Bronchial epithelial cell (primary cell): ENCODE results near the gene POU2AF3. TPM values are rescaled to one million over a fixed set of nuclear protein-coding genes. Genes with fewer than 3 reads are reported as not detected.

Experiments used
- DNase-seq: peaks from one replicate; pipeline ENCODE4 v3.0.0-alpha.2; 2010; ENCODE audit warnings: low read depth
- FAIRE-seq: peaks from 2 replicates; lab custom pipeline; 2011; peaks lifted over from hg19 to GRCh38; lab: Jason Lieb, UNC
- H3K27me3 ChIP-seq: 2 replicates; pipeline ENCODE4 v1.5.1; 2011; ENCODE audit warnings: low read length; ENCODE audit not compliant: control insufficient read depth, insufficient read depth
- H3K36me3 ChIP-seq: 2 replicates; pipeline ENCODE4 v1.5.1; 2011; ENCODE audit warnings: low read length; ENCODE audit not compliant: control insufficient read depth, insufficient read depth
- H3K4me3 ChIP-seq: 2 replicates; pipeline ENCODE4 v1.5.1; 2011; ENCODE audit warnings: mild to moderate bottlenecking, low read depth, low read length, control low read depth
- CTCF ChIP-seq: IDR thresholded peaks from 2 replicates; pipeline ENCODE4 v1.5.1; 2011; ENCODE audit warnings: mild to moderate bottlenecking, moderate library complexity, low read length, control low read depth, inconsistent platforms; ENCODE audit not compliant: insufficient read depth, severe bottlenecking
- total RNA-seq: library from RNA; depleted of rRNA; stranded (reverse); fragments of >200 nt; gene quantifications from 2 replicates; pipeline ENCODE4 v1.2.1, GENCODE V29; 2014

Gene POU2AF3
- total RNA-seq, 1 donor from 2014 or later, result not detected

GRCh38 chr11:111353776-111354600, 55.6 kb downstream of the POU2AF3 start:
- H3K36me3 ChIP-seq, result no peaks in the 10 kb centered on the region
- DNase-seq (no peak), FAIRE-seq (no peak)
- H3K4me3 ChIP-seq, result no peak overlapping the region
- no peaks in the 10 kb centered on the region for H3K27me3 ChIP-seq
- TF ChIP-seq CTCF, result no peak

- H3K27me3 ChIP-seq, result no peaks in the 10 kb centered on the region
- DNase-seq (no peak), FAIRE-seq (no peak)
- no peaks in the 10 kb centered on the region for H3K36me3 ChIP-seq
- TF ChIP-seq CTCF, result no peak
- no peak overlapping the region for H3K4me3 ChIP-seq
Measured at GRCh38 chr11:111354601-111354891, 56.2 kb downstream of the POU2AF3 start.

DNA sequence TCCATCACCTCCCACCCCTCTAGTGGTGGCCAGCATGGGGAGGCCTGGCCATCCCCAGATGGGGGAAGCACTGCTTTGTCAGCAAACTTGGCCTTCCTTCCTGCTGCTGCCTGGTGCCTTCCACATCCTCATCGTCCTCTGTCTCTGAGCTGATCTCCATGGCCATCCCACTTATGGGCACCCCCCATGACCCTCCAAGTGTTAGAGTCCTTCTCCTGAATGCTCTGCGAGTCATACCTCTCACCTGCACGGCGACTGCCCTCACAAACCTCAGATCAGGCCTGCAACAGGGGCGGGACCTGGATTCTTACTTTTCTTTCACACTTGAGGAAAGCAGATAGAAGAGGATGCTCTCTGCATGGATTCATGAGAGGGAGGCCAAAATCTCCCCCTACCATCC, 56.8 kb downstream of the POU2AF3 start:
- no peak for TF ChIP-seq CTCF
- H3K27me3 ChIP-seq, result no peaks in the 10 kb centered on the region
- no peaks in the 10 kb centered on the region for H3K36me3 ChIP-seq
- no peak for FAIRE-seq
- DNase-seq, result no peak
- H3K4me3 ChIP-seq, result no peak overlapping the region

DNA sequence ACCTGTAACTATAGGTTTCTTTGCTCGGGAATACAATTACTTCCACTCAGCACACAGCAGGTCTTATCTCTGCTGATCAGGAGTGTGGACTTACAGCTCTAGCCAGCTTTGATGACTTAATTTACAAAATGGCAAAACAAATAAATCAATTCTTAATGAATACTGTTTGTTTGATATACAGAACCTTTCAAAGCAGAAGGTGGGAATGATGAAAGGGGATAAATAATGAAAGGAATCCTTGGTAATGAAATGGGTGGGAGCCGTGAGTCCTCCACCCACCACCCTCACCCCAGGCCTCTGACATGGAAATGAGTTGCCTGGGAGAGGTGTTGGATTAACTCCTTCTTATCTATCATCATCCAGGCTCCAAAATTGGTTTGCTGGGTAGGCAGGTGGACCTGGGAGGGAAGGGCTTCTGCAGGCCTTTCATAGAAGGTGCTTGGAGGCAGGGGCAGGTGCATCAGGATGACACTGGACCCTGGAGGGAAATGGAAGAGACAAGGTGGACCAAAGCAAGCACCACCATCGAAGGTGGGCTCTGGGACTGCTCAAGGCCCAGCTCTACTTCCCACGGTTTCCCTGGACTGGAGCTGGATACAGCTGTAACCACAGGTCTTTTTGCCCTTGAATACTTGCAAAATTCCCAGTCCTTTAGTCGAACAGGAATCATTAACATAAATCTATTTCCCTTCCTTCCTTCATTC, 57.8 kb downstream of the POU2AF3 start:
- DNase-seq (no peak), FAIRE-seq (no peak)
- no peak overlapping the region for H3K4me3 ChIP-seq
- H3K36me3 ChIP-seq, result no peaks in the 10 kb centered on the region
- TF ChIP-seq CTCF, result no peak
- no peaks in the 10 kb centered on the region for H3K27me3 ChIP-seq

- DNase-seq (no peak), FAIRE-seq (no peak)
- Histone ChIP-seq H3K4me3 (no peak overlapping the region), H3K27me3 (no peaks in the 10 kb centered on the region), H3K36me3 (no peaks in the 10 kb centered on the region)
- no peak for TF ChIP-seq CTCF
Measured at GRCh38 chr11:111356660-111357048, 58.3 kb downstream of the POU2AF3 start.
